SK-N-SH (cell line): ENCODE measurements around the gene LIN7C. TPM values are rescaled to one million over a fixed set of nuclear protein-coding genes. Genes with fewer than 3 reads are reported as not detected.

Source experiments
- CTCF ChIA-PET: fragments of 300-600, 350-600 bp; formaldehyde crosslinking; extraction: SDS; loops from one replicate; lab custom pipeline; 2021; lab: Yijun Ruan, JAX
- POLR2A ChIA-PET: fragments of 350-600 bp; sonication (Branson Sonifier 250); formaldehyde crosslinking; extraction: SDS; loops from one replicate; lab custom pipeline; 2020; ENCODE audit warnings: antibody characterized with exemption, inconsistent platforms; lab: Yijun Ruan, JAX
- DNase-seq: peaks from one replicate; pipeline ENCODE4 v3.0.0; 2012
- H2AFZ ChIP-seq: fragments of 200-600 bp; sonication (generic); 2 replicates; pipeline ENCODE4 v1.8.1; 2016; ENCODE audit warnings: antibody characterized with exemption, mild to moderate bottlenecking, low read depth
- H3F3A ChIP-seq: fragments of 200-600 bp; sonication (generic); replicated peaks from 2 replicates; pipeline ENCODE3; 2016; ENCODE audit warnings: antibody characterized with exemption, mild to moderate bottlenecking; ENCODE audit not compliant: insufficient read depth
- H3K27ac ChIP-seq, 2 experiments: fragments of 200-500 bp in 1 of 2; fragments of 200-600 bp in 1 of 2; sonication (Bioruptor generic) in 1 of 2; sonication (generic), shearing (Covaris generic) in 1 of 2; 2 replicates each; pipeline versions ENCODE4 v1.5.1 to v1.6.1; 2014 to 2016; ENCODE audit warnings: low read depth in 2 of 2, inconsistent platforms in 1 of 2, low read length in 1 of 2, mild to moderate bottlenecking in 1 of 2, mixed read lengths in 1 of 2
- H3K27me3 ChIP-seq: fragments of 200-600 bp; sonication (generic), shearing (Covaris generic); 2 replicates; pipeline ENCODE4 v1.6.1; 2016; ENCODE audit warnings: mixed run types; ENCODE audit not compliant: insufficient read depth
- H3K36me3 ChIP-seq, 2 experiments: fragments of 200-500 bp in 1 of 2; fragments of 200-600 bp in 1 of 2; sonication (Bioruptor generic) in 1 of 2; sonication (generic) in 1 of 2; replicated peaks in 1 of 2; 2 replicates each; pipeline versions ENCODE3 to v1.5.1; 2014 to 2016; ENCODE audit warnings: low read length in 1 of 2, mild to moderate bottlenecking in 1 of 2; ENCODE audit not compliant: insufficient read depth in 2 of 2, control insufficient read depth in 1 of 2
- H3K4me1 ChIP-seq, 2 experiments: fragments of 200-500 bp in 1 of 2; fragments of 200-600 bp in 1 of 2; sonication (Bioruptor generic) in 1 of 2; sonication (generic), shearing (Covaris generic) in 1 of 2; 2 replicates each; pipeline versions ENCODE4 v1.5.1 to v1.6.1; 2014 to 2016; ENCODE audit warnings: low read depth in 1 of 2, low read length in 1 of 2, mixed run types in 1 of 2; ENCODE audit not compliant: insufficient read depth in 2 of 2, control insufficient read depth in 1 of 2
- H3K4me2 ChIP-seq: fragments of 200-600 bp; sonication (generic), shearing (Covaris generic); 2 replicates; pipeline ENCODE4 v1.6.1; 2017; ENCODE audit warnings: mixed run types
- H3K4me3 ChIP-seq, 2 experiments: fragments of 200-500 bp in 1 of 2; fragments of 200-600 bp in 1 of 2; sonication (Bioruptor generic) in 1 of 2; sonication (generic), shearing (Covaris generic) in 1 of 2; 2 replicates each; pipeline versions ENCODE4 v1.5.1 to v1.8.1; 2014 to 2016; ENCODE audit warnings: low read depth in 2 of 2, inconsistent platforms in 1 of 2, low read length in 1 of 2, mild to moderate bottlenecking in 1 of 2, mixed read lengths in 1 of 2, moderate library complexity in 1 of 2
- H3K79me2 ChIP-seq: fragments of 200-600 bp; sonication (generic); 2 replicates; pipeline ENCODE4 v1.8.1; 2017; ENCODE audit warnings: mild to moderate bottlenecking; ENCODE audit not compliant: insufficient read depth
- H3K9ac ChIP-seq: fragments of 200-600 bp; sonication (generic); 2 replicates; pipeline ENCODE4 v1.6.1; 2017; ENCODE audit warnings: mixed run types
- H3K9me2 ChIP-seq: fragments of 200-600 bp; sonication (generic); 2 replicates; pipeline ENCODE4 v1.6.1; 2017; ENCODE audit warnings: mixed run types
- H3K9me3 ChIP-seq: fragments of 200-600 bp; sonication (generic); 2 replicates; pipeline ENCODE4 v1.6.1; 2017; ENCODE audit warnings: mixed run types, mild to moderate bottlenecking, moderate library complexity
- H4K20me1 ChIP-seq: fragments of 200-600 bp; sonication (generic); 2 replicates; pipeline ENCODE4 v1.6.1; 2017; ENCODE audit warnings: mild to moderate bottlenecking, mixed run types; ENCODE audit not compliant: insufficient read depth
- CHD2 ChIP-seq: fragments of 150-350 bp; IDR thresholded peaks from 2 replicates; pipeline ENCODE4 v1.6.1; 2018; ENCODE audit warnings: low read length; ENCODE audit not compliant: partially characterized antibody
- EP300 ChIP-seq, 2 experiments: IDR thresholded peaks; 2 replicates each; pipeline versions ENCODE4 v1.4.0 to v1.6.1; 2012; ENCODE audit warnings: borderline replicate concordance in 1 of 2, low read depth in 1 of 2, low read length in 1 of 2
- EZH2phosphoT487 ChIP-seq: fragments of 200-600 bp; sonication (generic); IDR thresholded peaks from 2 replicates; pipeline ENCODE4 v1.6.1; 2017; ENCODE audit warnings: low read depth, mixed run types, mild to moderate bottlenecking, antibody characterized with exemption, moderate library complexity, borderline replicate concordance
- FOSL2 ChIP-seq: IDR thresholded peaks from 2 replicates; pipeline ENCODE4 v1.4.0; 2012; ENCODE audit warnings: low read depth, mild to moderate bottlenecking, moderate library complexity, borderline replicate concordance
- FOXM1 ChIP-seq: IDR thresholded peaks from 2 replicates; pipeline ENCODE4 v1.4.0; 2012; ENCODE audit warnings: low read depth, mild to moderate bottlenecking
- GATA2 ChIP-seq: sonication (generic); formaldehyde crosslinking; IDR thresholded peaks from 2 replicates; pipeline ENCODE4 v1.5.0; 2020; ENCODE audit warnings: mild to moderate bottlenecking, missing genetic modification reagents
- IRF3 ChIP-seq: fragments of 150-350 bp; IDR thresholded peaks from 2 replicates; pipeline ENCODE4 v1.6.1; 2016; ENCODE audit warnings: mild to moderate bottlenecking, low read depth, low read length
- JUND ChIP-seq: IDR thresholded peaks from 2 replicates; pipeline ENCODE4 v1.4.0; 2012
- MAX ChIP-seq: IDR thresholded peaks from 2 replicates; pipeline ENCODE4 v1.4.0; 2012; ENCODE audit warnings: low read depth
- MXI1 ChIP-seq: IDR thresholded peaks from 2 replicates; pipeline ENCODE4 v1.6.1; 2012; ENCODE audit warnings: mild to moderate bottlenecking, low read depth, low read length, improper control_type of control experiment
- POLR2AphosphoS5 ChIP-seq: IDR thresholded peaks from 2 replicates; pipeline ENCODE4 v1.6.1; 2012; ENCODE audit warnings: low read depth, low read length
- RAD21 ChIP-seq: IDR thresholded peaks from 2 replicates; pipeline ENCODE4 v1.6.1; 2012; ENCODE audit warnings: mild to moderate bottlenecking, low read length
- REST ChIP-seq: IDR thresholded peaks from 2 replicates; pipeline ENCODE4 v1.6.1; 2012; ENCODE audit warnings: mild to moderate bottlenecking, low read depth, low read length, moderate library complexity
- RFX5 ChIP-seq: IDR thresholded peaks from 2 replicates; pipeline ENCODE4 v1.6.1; 2012; ENCODE audit warnings: mild to moderate bottlenecking, improper control_type of control experiment, low read length
- RXRA ChIP-seq: IDR thresholded peaks from 2 replicates; pipeline ENCODE4 v1.4.0; 2012; ENCODE audit warnings: low read depth, mild to moderate bottlenecking, borderline replicate concordance
- SIN3A ChIP-seq: IDR thresholded peaks from 2 replicates; pipeline ENCODE4 v1.6.1; 2012; ENCODE audit warnings: low read depth, mild to moderate bottlenecking, low read length, moderate library complexity, borderline replicate concordance
- SMC3 ChIP-seq: IDR thresholded peaks from 2 replicates; pipeline ENCODE4 v1.6.1; 2012; ENCODE audit warnings: low read depth, low read length, improper control_type of control experiment
- TAF1 ChIP-seq: IDR thresholded peaks from 2 replicates; pipeline ENCODE4 v1.6.1; 2012; ENCODE audit warnings: low read depth, mild to moderate bottlenecking, low read length, moderate library complexity, borderline replicate concordance
- TCF12 ChIP-seq: IDR thresholded peaks from 2 replicates; pipeline ENCODE4 v1.4.0; 2012
- ZBTB33 ChIP-seq: IDR thresholded peaks from 2 replicates; pipeline ENCODE4 v1.4.0; 2012; ENCODE audit warnings: low read depth, borderline replicate concordance
- WGBS: methylation state at CpG from one replicate; pipeline ENCODE4 v1.1.6; 2017; ENCODE audit warnings: low lambda C conversion rate; 5-methylcytosine and 5-hydroxymethylcytosine counted together
- polyA plus RNA-seq, 3 experiments: library from polyadenylated mRNA; depleted of rRNA; stranded (reverse); fragments of >200 nt; gene quantifications; 2 replicates each; pipeline ENCODE4 v1.2.3, GENCODE V29; 2012

Gene LIN7C
- polyA plus RNA-seq, 1 of the 3 experiments (the other 2 are of a cell fraction): 7.3 TPM

GRCh38 chr11:27514558-27514957 lies 8.0 kb upstream of the LIN7C start:
- no peak for DNase-seq
- CTCF ChIA-PET: no interaction called here
- 54% methylated on average over 4 of the region's 4 CpGs for WGBS

More at GRCh38 chr11:27514558-27514957, 8.0 kb upstream of the LIN7C start:
- H3K9me2 ChIP-seq: no peaks in the 10 kb centered on the region
- H2AFZ ChIP-seq: no peak overlapping the region
- H3K27me3 ChIP-seq: no peaks in the 10 kb centered on the region
- no peaks in the 10 kb centered on the region for H3K4me1 ChIP-seq
- POLR2A ChIA-PET: no interaction called here
- no peak overlapping the region for H3K4me2 ChIP-seq
- H3K36me3 ChIP-seq: peaks cover 0 to 3% of the 10 kb centered on the region in 2 experiments
- no peaks in the 10 kb centered on the region; the same call in 1 of the 2 replicates for H3K9me3 ChIP-seq
- H3K9ac ChIP-seq: no peak overlapping the region
- TF ChIP-seq FOSL2: no peak
- TF ChIP-seq REST: no peak
- TF ChIP-seq EZH2phosphoT487: no peak
- TF ChIP-seq MAX: no peak
- no peak for TF ChIP-seq CHD2
- no peak for TF ChIP-seq TCF12
- no peak for TF ChIP-seq SIN3A
- TF ChIP-seq GATA2 (CRISPR knock-in tag): no peak
- no peak for TF ChIP-seq POLR2AphosphoS5
- no peak for TF ChIP-seq MXI1
- TF ChIP-seq SMC3: no peak
- TF ChIP-seq FOXM1: no peak
- TF ChIP-seq EP300 (IDR thresholded peaks at IDR 0.05; ENCODE audit: borderline replicate concordance in 1 of 2, low read depth in 1 of 2, low read length in 1 of 2): no peak
- no peak for TF ChIP-seq TAF1
- TF ChIP-seq RAD21: no peak
- no peak for TF ChIP-seq IRF3
- no peak for TF ChIP-seq JUND
- no peak for TF ChIP-seq ZBTB33
- TF ChIP-seq RFX5: no peak
- TF ChIP-seq RXRA: no peak
- H4K20me1 ChIP-seq: no peaks in the 10 kb centered on the region
- H3K79me2 ChIP-seq: no peaks in the 10 kb centered on the region
- no peaks in the 10 kb centered on the region for H3F3A ChIP-seq
- H3K27ac ChIP-seq: no peak overlapping the region
- no peak overlapping the region; a peak in 1 of 4 replicates for H3K4me3 ChIP-seq
